Measurements from ENCODE around the gene EIF4E3.
A peak's percentile ranks its signal among the peaks of the same experiment; 100 is the strongest.

EIF4E3 gene

DNA sequence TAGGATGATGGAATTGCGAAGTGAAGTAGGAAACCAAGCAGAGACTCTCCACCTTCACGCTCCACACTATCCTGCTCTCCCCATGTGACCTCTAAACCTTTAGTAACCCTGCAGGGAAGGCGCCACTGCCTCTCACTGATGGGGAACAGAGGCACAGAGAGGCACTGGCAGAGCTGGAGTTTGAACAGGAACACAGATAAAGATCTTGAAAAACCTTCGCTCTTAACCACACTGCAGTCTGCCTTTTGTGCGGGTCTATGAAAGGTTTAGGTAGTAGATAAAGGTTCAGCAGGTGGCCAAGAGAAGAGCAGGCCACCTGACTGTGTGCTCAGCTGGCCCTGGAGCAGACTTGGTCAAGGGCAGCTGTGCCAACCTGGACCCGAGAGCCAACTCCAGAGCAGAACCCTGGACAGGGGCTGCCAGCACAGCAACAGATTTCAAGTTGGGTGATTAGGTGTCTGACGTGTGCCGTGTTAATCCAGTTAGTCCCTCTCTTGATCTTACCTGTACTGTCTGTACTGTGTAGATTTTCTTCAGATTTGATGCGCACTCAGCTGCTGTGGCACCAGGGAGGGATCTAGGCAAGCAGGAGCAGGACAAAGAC lies 15.2 kb downstream of the EIF4E3 start:
- H3K4me1 ChIP-seq (ENCODE audit: control insufficient read depth in 5 of 5, insufficient read depth in 5 of 5, low read length in 5 of 5) = peaks cover 0 to 41% (median 34%) of the 10 kb centered on the region in 5 donors
- no peaks in the 10 kb centered on the region for H3K9me3 ChIP-seq (ENCODE audit: control insufficient read depth in 5 of 5, low read length in 5 of 5)
- H3K27me3 ChIP-seq (ENCODE audit: control insufficient read depth in 5 of 5, insufficient read depth in 4 of 5, low read length in 5 of 5) = no peaks in the 10 kb centered on the region
- H3K9ac ChIP-seq (ENCODE audit: low read length in 5 of 5) = peak overlapping the region in 2 of 5 donors; percentile 22 to 50
- no peak overlapping the region for H3K4me3 ChIP-seq (ENCODE audit: low read depth in 1 of 5, low read length in 5 of 5)
- H3K27ac ChIP-seq (ENCODE audit: low read depth, low read length) = peak overlapping the region; percentile 52
- peaks cover 0 to 12% (median 0%) of the 10 kb centered on the region in 5 donors for H3K36me3 ChIP-seq (ENCODE audit: control insufficient read depth in 5 of 5, insufficient read depth in 5 of 5, low read length in 5 of 5)

DNA sequence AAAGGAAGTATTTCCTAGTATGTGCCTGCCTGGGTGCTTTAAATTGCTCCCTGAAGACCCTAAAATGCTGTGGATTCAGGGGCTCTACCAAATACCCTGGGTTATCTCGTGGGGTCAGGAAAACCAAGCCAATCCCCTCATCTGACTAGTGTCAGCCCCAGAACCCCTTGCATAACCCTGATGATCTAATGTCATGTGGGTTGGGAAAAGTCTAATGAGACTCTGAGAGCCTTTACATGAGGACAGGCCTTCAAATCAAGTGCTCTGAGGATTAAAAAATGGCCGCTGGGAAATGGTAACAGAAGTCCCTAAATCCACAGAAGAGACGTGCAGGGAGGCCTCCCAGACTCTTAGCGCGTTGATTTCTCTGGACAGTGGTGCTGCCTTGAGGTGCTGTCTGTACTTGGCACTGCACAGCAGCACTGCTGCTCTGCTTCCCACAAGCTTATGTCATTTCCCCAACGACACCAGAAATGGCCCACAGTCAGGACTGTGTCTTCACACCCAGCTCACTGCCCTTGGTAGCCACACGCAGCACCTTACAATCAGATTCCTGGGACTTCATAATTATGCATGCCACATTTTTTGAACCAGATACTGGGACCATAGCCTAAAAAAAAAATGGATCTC lies 16.6 kb downstream of the EIF4E3 start:
- Histone ChIP-seq H3K4me1 (ENCODE audit: control insufficient read depth in 5 of 5, insufficient read depth in 5 of 5, low read length in 5 of 5) (peaks cover 0 to 48% (median 34%) of the 10 kb centered on the region in 5 donors), H3K27ac (ENCODE audit: low read depth, low read length) (no peak overlapping the region), H3K9ac (ENCODE audit: low read length in 5 of 5) (peak overlapping the region in 3 of 5 donors; percentile 10 to 48 (median 14)), H3K36me3 (ENCODE audit: control insufficient read depth in 5 of 5, insufficient read depth in 5 of 5, low read length in 5 of 5) (peaks cover 0 to 18% (median 0%) of the 10 kb centered on the region in 5 donors), H3K9me3 (ENCODE audit: control insufficient read depth in 5 of 5, low read length in 5 of 5) (no peaks in the 10 kb centered on the region), H3K27me3 (ENCODE audit: control insufficient read depth in 5 of 5, insufficient read depth in 4 of 5, low read length in 5 of 5) (no peaks in the 10 kb centered on the region), H3K4me3 (ENCODE audit: low read depth in 1 of 5, low read length in 5 of 5) (no peak overlapping the region)

DNA sequence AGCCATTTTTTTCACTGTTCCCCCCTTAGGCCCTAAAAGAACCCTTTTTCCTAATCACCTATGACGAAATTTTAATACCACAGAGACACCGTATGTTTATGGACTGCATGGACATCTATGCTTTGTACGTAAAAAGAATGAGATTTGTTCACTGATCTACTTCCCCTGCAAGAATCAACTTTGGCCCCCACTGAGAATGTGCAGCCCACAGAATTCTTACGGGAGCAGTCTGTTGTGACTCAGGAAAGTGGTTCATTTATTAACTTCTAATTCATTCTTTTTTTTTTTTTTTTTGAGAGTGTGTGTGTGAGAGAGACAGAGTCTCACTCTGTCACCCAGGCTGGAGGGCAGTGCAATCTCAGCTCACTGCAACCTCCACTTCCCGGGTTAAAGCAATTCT lies 17.6 kb downstream of the EIF4E3 start:
- no peak overlapping the region for H3K4me3 ChIP-seq (ENCODE audit: low read depth in 1 of 5, low read length in 5 of 5)
- no peak overlapping the region for H3K27ac ChIP-seq (ENCODE audit: low read depth, low read length)
- H3K27me3 ChIP-seq (ENCODE audit: control insufficient read depth in 5 of 5, insufficient read depth in 4 of 5, low read length in 5 of 5) = no peaks in the 10 kb centered on the region
- H3K36me3 ChIP-seq (ENCODE audit: control insufficient read depth in 5 of 5, insufficient read depth in 5 of 5, low read length in 5 of 5) = peaks cover 0 to 22% (median 0%) of the 10 kb centered on the region in 5 donors
- H3K9ac ChIP-seq (ENCODE audit: low read length in 5 of 5) = no peak overlapping the region
- no peaks in the 10 kb centered on the region for H3K9me3 ChIP-seq (ENCODE audit: control insufficient read depth in 5 of 5, low read length in 5 of 5)
- peaks cover 0 to 55% (median 40%) of the 10 kb centered on the region in 5 donors for H3K4me1 ChIP-seq (ENCODE audit: control insufficient read depth in 5 of 5, insufficient read depth in 5 of 5, low read length in 5 of 5)

DNA sequence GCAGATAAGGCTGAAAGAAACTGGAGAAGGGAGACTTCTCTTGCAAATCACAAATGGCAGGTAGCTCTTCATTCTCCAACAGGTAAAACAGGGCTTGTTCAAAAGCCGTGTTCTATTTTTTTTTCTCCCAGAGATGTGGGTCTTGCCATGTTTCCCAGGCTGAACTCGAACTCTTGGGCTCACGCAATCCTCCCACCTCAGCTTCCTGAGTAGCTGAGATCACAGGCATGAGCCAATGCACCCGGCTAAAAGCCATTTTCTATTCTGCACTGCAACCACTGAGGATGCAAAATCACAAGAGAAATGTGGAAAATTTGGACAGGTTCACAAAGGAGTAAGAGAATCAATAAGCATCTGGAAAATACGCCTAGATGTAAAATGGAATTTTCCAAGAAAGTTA lies 19.5 kb downstream of the EIF4E3 start:
- Histone ChIP-seq H3K4me1 (ENCODE audit: control insufficient read depth in 5 of 5, insufficient read depth in 5 of 5, low read length in 5 of 5) (peaks cover 0 to 45% (median 39%) of the 10 kb centered on the region in 5 donors), H3K36me3 (ENCODE audit: control insufficient read depth in 5 of 5, insufficient read depth in 5 of 5, low read length in 5 of 5) (peaks cover 0 to 22% (median 1%) of the 10 kb centered on the region in 5 donors), H3K27ac (ENCODE audit: low read depth, low read length) (no peak overlapping the region), H3K4me3 (ENCODE audit: low read depth in 1 of 5, low read length in 5 of 5) (no peak overlapping the region), H3K9me3 (ENCODE audit: control insufficient read depth in 5 of 5, low read length in 5 of 5) (no peaks in the 10 kb centered on the region), H3K27me3 (ENCODE audit: control insufficient read depth in 5 of 5, insufficient read depth in 4 of 5, low read length in 5 of 5) (no peaks in the 10 kb centered on the region), H3K9ac (ENCODE audit: low read length in 5 of 5) (no peak overlapping the region)

DNA sequence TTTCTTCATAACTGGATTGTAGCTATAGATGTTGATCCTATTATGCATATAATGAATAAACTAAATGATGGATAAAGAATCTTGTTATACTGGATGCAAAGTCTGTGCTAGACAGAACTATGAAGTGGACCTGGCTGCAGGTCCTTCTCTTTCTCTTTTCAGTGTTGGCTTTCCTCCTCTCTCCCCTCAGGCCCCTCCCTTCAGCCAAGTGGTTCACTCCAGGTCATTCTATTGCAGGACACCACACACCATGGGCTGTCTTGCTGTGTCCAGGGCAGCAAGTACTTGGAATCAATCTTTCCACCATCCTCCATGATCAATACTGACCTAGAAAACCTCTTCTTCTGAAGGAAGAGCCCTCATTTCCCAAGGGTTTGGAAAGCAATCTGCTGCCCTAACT lies 20.3 kb downstream of the EIF4E3 start:
- no peak overlapping the region for H3K4me3 ChIP-seq (ENCODE audit: low read depth in 1 of 5, low read length in 5 of 5)
- H3K4me1 ChIP-seq (ENCODE audit: control insufficient read depth in 5 of 5, insufficient read depth in 5 of 5, low read length in 5 of 5) = peaks cover 0 to 38% (median 32%) of the 10 kb centered on the region in 5 donors
- H3K36me3 ChIP-seq (ENCODE audit: control insufficient read depth in 5 of 5, insufficient read depth in 5 of 5, low read length in 5 of 5) = peaks cover 0 to 18% (median 2%) of the 10 kb centered on the region in 5 donors
- no peaks in the 10 kb centered on the region for H3K9me3 ChIP-seq (ENCODE audit: control insufficient read depth in 5 of 5, low read length in 5 of 5)
- no peaks in the 10 kb centered on the region for H3K27me3 ChIP-seq (ENCODE audit: control insufficient read depth in 5 of 5, insufficient read depth in 4 of 5, low read length in 5 of 5)
- H3K27ac ChIP-seq (ENCODE audit: low read depth, low read length) = no peak overlapping the region
- no peak overlapping the region for H3K9ac ChIP-seq (ENCODE audit: low read length in 5 of 5)

DNA sequence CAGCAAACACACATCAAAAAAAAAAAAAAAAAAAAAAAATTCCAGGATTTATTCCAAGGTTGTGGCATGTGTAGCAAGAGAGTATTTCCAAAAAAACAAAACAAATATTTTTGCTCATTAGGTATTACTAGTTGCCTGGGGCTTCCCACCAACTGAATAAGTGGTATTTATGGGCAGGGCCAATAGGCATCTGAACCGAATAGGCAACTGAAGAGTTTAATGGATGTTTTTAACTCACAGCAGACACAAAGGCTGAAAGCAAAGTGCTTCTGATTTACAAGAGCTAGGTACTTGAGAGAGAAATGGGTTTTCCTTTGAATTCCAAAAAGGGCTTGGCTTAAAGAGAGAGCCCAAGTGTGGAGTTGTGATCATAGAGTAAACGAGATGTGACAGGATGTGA lies 21.4 kb downstream of the EIF4E3 start:
- Histone ChIP-seq H3K27ac (ENCODE audit: low read depth, low read length) (no peak overlapping the region), H3K4me3 (ENCODE audit: low read depth in 1 of 5, low read length in 5 of 5) (no peak overlapping the region), H3K36me3 (ENCODE audit: control insufficient read depth in 5 of 5, insufficient read depth in 5 of 5, low read length in 5 of 5) (peaks cover 0 to 15% (median 3%) of the 10 kb centered on the region in 5 donors), H3K27me3 (ENCODE audit: control insufficient read depth in 5 of 5, insufficient read depth in 4 of 5, low read length in 5 of 5) (no peaks in the 10 kb centered on the region), H3K4me1 (ENCODE audit: control insufficient read depth in 5 of 5, insufficient read depth in 5 of 5, low read length in 5 of 5) (peaks cover 0 to 29% (median 21%) of the 10 kb centered on the region in 5 donors), H3K9me3 (ENCODE audit: control insufficient read depth in 5 of 5, low read length in 5 of 5) (no peaks in the 10 kb centered on the region), H3K9ac (ENCODE audit: low read length in 5 of 5) (no peak overlapping the region)

DNA sequence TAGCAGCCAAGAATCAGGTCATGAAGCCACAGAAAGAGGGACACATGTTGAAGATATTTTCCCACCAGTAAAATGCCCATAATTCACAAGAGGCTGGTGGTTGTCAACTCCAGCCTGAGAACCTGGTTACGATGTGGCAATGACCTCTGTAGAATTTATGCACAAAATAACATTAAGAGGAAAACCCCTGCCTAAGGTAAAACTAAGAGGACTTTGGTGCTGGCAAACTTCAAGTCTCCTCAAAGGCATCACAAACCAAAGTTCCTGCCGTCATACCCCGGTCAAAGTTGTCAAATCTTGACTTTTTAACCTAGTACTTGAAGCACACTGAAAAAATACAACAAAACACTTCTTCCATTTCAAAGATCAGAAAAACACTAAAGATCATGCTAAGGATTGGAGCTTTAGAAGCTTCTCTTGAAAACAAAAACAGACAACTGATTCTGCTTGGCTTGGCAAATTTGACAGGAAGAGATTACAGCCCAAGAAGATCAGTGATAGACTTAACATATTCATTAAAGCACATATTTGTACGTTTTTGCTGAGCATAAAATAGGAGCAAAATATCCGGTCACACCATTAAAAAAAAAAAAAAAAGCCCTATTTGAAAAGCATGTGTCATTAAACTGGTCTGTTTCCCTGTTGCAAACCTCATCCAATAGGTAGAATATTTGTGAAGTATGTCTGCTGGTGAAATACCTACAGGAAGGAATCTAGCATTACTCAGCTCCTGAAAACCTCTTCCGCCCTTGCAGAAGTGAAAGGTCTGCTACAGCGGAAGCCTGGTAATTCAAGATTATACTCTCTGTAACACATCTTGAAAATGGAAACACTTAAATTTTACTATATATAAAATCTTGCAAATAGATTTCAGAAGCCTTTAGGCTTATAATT lies 22.8 kb downstream of the EIF4E3 start:
- no peak overlapping the region for H3K9ac ChIP-seq (ENCODE audit: low read length in 5 of 5)

DNA sequence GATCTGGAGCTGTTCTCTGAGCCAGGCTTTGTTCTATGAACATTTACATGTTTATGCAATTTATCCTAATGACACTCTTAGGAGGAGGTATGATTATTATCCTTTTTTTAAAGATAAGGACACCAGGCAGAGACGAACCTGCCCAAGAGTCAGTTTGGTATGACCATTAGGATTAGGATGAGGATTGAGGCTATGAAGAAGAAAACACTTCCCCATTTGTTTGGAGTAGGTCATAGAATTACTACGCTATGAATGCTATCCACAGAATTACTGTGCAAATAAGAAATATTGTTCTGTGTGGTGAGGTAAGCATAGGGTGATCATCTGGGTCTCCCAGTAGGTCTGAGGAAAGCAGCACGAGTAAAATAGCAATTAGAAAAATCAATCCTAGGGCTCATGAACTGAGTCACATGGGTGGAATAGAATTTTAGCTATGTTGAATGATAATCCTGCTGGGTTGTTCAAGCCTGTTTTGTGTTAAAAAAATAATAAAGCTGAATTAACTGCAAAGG lies 23.9 kb downstream of the EIF4E3 start:
- no peak overlapping the region for H3K4me3 ChIP-seq (ENCODE audit: low read depth in 1 of 5, low read length in 5 of 5)
- peaks cover 0 to 16% (median 4%) of the 10 kb centered on the region in 5 donors for H3K36me3 ChIP-seq (ENCODE audit: control insufficient read depth in 5 of 5, insufficient read depth in 5 of 5, low read length in 5 of 5)
- no peak overlapping the region for H3K27ac ChIP-seq (ENCODE audit: low read depth, low read length)
- H3K9me3 ChIP-seq (ENCODE audit: control insufficient read depth in 5 of 5, low read length in 5 of 5) = no peaks in the 10 kb centered on the region
- H3K27me3 ChIP-seq (ENCODE audit: control insufficient read depth in 5 of 5, insufficient read depth in 4 of 5, low read length in 5 of 5) = no peaks in the 10 kb centered on the region
- peaks cover 0 to 19% (median 13%) of the 10 kb centered on the region in 5 donors for H3K4me1 ChIP-seq (ENCODE audit: control insufficient read depth in 5 of 5, insufficient read depth in 5 of 5, low read length in 5 of 5)
- H3K9ac ChIP-seq (ENCODE audit: low read length in 5 of 5) = no peak overlapping the region

More for the DNA sequence above, 22.8 kb downstream of the EIF4E3 start:
- Histone ChIP-seq H3K4me3 (ENCODE audit: low read depth in 1 of 5, low read length in 5 of 5) (no peak overlapping the region), H3K27ac (ENCODE audit: low read depth, low read length) (no peak overlapping the region), H3K9me3 (ENCODE audit: control insufficient read depth in 5 of 5, low read length in 5 of 5) (no peaks in the 10 kb centered on the region), H3K27me3 (ENCODE audit: control insufficient read depth in 5 of 5, insufficient read depth in 4 of 5, low read length in 5 of 5) (no peaks in the 10 kb centered on the region), H3K36me3 (ENCODE audit: control insufficient read depth in 5 of 5, insufficient read depth in 5 of 5, low read length in 5 of 5) (peaks cover 0 to 15% (median 4%) of the 10 kb centered on the region in 5 donors), H3K4me1 (ENCODE audit: control insufficient read depth in 5 of 5, insufficient read depth in 5 of 5, low read length in 5 of 5) (peaks cover 0 to 19% (median 13%) of the 10 kb centered on the region in 5 donors)

DNA sequence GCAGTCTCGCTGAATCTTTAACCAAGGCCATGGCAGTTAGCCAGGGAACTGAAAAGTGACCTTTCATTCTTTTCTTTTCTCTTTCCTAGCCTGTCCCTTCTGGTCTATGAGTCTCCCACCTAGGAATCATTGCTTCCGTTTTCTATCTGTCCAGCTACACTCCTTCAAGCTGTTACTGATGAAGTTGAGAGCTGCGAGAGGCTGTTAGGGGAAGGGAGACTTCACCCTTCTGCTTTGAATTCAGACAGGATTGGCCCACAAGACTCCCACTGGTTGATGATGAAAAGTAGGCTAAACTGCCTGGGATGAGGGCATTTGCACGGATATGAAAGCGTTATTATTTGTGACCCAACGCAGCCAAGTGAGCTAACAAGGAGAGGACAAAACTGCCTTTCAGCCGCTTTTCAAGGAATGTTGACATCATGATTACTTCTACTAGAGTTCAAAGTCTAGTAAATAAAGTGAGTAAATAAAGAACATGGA lies 30.2 kb downstream of the EIF4E3 start:
- Histone ChIP-seq H3K27ac (ENCODE audit: low read depth, low read length) (peak overlapping the region; percentile 78), H3K9ac (ENCODE audit: low read length in 5 of 5) (peak overlapping the region in 1 of 5 donors; percentile 11), H3K4me1 (ENCODE audit: control insufficient read depth in 5 of 5, insufficient read depth in 5 of 5, low read length in 5 of 5) (peaks cover 0 to 34% (median 25%) of the 10 kb centered on the region in 5 donors), H3K27me3 (ENCODE audit: control insufficient read depth in 5 of 5, insufficient read depth in 4 of 5, low read length in 5 of 5) (no peaks in the 10 kb centered on the region), H3K4me3 (ENCODE audit: low read depth in 1 of 5, low read length in 5 of 5) (no peak overlapping the region), H3K36me3 (ENCODE audit: control insufficient read depth in 5 of 5, insufficient read depth in 5 of 5, low read length in 5 of 5) (peaks cover 0 to 5% (median 3%) of the 10 kb centered on the region in 5 donors), H3K9me3 (ENCODE audit: control insufficient read depth in 5 of 5, low read length in 5 of 5) (no peaks in the 10 kb centered on the region)

All from subcutaneous abdominal adipose tissue (tissue), 5 donors.